ENCODE data around the gene IST1. TPM values are rescaled to one million over a fixed set of nuclear protein-coding genes. Genes with fewer than 3 reads are reported as not detected.
A peak's percentile ranks its signal among the peaks of the same experiment; 100 is the strongest.
"Not testable (repeated sequence)": the region's sequence is repeated elsewhere in the genome, so short reads cannot be mapped to it uniquely, and the experiment has no call there.

The IST1 gene
- total RNA-seq, 1 experiment from 2014 or later = 267 TPM

DNA sequence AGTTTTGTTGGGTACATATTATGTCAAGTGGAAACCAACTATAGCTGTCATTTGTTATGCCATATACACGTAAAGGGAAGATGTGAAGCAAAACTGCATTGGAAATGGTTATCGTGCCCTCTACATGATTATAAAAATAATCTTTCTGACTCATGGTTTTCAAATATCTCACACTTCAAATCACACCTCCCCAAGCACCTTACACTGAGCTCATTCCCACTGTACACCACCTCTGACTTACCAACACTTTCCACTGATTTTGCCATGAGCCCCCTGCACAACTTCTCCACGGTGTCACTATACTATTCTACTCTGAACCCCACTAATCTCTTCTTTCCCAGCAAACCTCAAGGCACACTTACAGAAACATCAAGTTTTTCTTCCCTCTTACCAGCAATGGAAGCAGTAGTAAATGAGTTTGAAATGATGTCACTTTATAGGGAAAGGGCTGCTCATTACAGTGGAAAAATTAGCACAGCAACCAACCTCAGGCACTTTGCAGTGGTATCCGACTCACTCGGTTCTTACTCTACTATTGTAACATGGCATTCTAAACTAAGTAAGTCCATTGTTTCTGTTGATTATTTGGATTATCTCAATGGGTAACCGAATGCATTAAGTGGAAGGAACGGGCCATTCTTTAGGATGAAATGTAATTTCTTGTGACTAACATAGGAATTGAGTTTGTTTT, 30.0 kb upstream of the IST1 start:
- H3K4me3 ChIP-seq (ENCODE audit: insufficient read depth, low read depth, low read length) = no peak overlapping the region
- no peaks in the 10 kb centered on the region for H3K27me3 ChIP-seq (ENCODE audit: control insufficient read depth, insufficient read depth, low read length)
- DNase-seq = no peak
- H3K36me3 ChIP-seq (replicated peaks; ENCODE audit: control insufficient read depth, insufficient read depth, low read length) = peaks cover 16% of the 10 kb centered on the region

DNA sequence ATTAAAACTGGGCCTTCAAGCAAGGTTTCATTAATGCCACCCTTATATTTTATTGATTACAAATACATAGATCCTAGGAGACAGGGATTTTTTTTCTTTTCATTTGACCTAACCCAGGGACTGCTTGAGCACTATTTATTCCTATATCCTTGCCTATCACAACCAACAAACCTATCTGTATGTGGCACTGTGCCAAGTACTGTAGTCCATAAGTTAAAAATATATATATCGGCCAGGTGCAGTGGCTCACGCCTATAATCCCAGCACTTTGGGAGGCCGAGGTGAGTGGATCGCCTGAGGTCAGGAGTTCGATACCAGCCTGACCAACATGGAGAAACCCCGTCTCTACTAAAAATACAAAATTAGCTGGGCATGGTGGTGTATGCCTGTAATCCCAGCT, 28.2 kb upstream of the IST1 start:
- not testable (repeated sequence) for H3K27me3 ChIP-seq (ENCODE audit: control insufficient read depth, insufficient read depth, low read length); DNase-seq; H3K4me3 ChIP-seq (ENCODE audit: insufficient read depth, low read depth, low read length); H3K36me3 ChIP-seq (replicated peaks; ENCODE audit: control insufficient read depth, insufficient read depth, low read length)

GRCh38 chr16:71867939-71868338, 27.4 kb upstream of the IST1 start:
- Histone ChIP-seq H3K27me3 (ENCODE audit: control insufficient read depth, insufficient read depth, low read length) (no peaks in the 10 kb centered on the region), H3K36me3 (replicated peaks; ENCODE audit: control insufficient read depth, insufficient read depth, low read length) (peaks cover 9% of the 10 kb centered on the region), H3K4me3 (ENCODE audit: insufficient read depth, low read depth, low read length) (no peak overlapping the region)
- DNase-seq = no peak

- Histone ChIP-seq H3K36me3 (replicated peaks; ENCODE audit: control insufficient read depth, insufficient read depth, low read length) (peaks cover 7% of the 10 kb centered on the region), H3K4me3 (ENCODE audit: insufficient read depth, low read depth, low read length) (no peak overlapping the region), H3K27me3 (ENCODE audit: control insufficient read depth, insufficient read depth, low read length) (no peaks in the 10 kb centered on the region)
- no peak for DNase-seq
Measured at GRCh38 chr16:71869089-71869488, 26.2 kb upstream of the IST1 start.

DNA sequence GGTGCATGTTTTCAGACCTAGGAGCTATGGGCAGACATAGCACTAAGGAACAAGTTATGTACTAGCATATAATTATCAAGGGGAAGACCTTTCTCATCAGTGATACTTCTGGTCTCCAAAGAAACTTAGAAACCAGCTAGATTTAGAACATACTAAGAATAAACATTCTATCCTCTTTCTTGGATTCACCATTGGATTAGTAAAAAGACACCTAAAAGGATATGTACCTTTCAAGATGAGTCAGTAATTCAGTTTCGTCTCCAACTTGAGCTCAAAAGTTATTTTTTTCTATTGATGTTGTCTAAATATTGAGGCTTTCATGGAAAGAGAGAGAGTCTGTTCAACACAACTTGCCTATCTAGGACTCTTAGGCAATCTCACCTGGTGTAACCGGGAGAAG, 24.5 kb upstream of the IST1 start:
- no peak overlapping the region for H3K4me3 ChIP-seq (ENCODE audit: insufficient read depth, low read depth, low read length)
- H3K27me3 ChIP-seq (ENCODE audit: control insufficient read depth, insufficient read depth, low read length) = no peaks in the 10 kb centered on the region
- DNase-seq = no peak
- peaks cover 6% of the 10 kb centered on the region for H3K36me3 ChIP-seq (replicated peaks; ENCODE audit: control insufficient read depth, insufficient read depth, low read length)

DNA sequence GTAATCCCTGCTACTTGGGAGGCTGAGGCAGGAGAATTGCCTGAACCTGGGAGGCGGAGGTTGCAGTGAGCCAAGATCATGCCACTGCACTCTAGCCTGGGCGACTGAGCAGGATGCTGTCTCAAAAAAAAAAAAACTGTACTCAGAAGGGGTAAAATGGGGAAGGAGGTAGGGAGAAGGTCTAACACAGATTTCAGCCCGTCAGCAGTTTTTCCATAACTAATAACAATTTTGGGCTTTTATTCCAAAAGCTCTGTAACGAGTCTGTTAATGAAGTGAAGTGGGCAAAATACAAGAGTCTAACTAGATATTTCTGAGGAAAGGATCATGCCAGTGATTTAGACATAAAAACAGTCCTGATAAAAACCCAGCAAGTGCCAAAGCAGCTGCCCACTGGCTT, 22.1 kb upstream of the IST1 start:
- H3K36me3 ChIP-seq (replicated peaks; ENCODE audit: control insufficient read depth, insufficient read depth, low read length) = peaks cover 5% of the 10 kb centered on the region
- no peaks in the 10 kb centered on the region for H3K27me3 ChIP-seq (ENCODE audit: control insufficient read depth, insufficient read depth, low read length)
- H3K4me3 ChIP-seq (ENCODE audit: insufficient read depth, low read depth, low read length) = no peak overlapping the region
- DNase-seq = no peak

GRCh38 chr16:71878911-71879310, 16.4 kb upstream of the IST1 start:
- Histone ChIP-seq H3K27me3 (ENCODE audit: control insufficient read depth, insufficient read depth, low read length) (no peaks in the 10 kb centered on the region), H3K36me3 (replicated peaks; ENCODE audit: control insufficient read depth, insufficient read depth, low read length) (peaks cover 14% of the 10 kb centered on the region), H3K4me3 (ENCODE audit: insufficient read depth, low read depth, low read length) (no peak overlapping the region)
- no peak for DNase-seq

GRCh38 chr16:71880176-71880575, 15.2 kb upstream of the IST1 start:
- H3K27me3 ChIP-seq (ENCODE audit: control insufficient read depth, insufficient read depth, low read length) = no peaks in the 10 kb centered on the region
- no peak for DNase-seq
- H3K36me3 ChIP-seq (replicated peaks; ENCODE audit: control insufficient read depth, insufficient read depth, low read length) = peaks cover 12% of the 10 kb centered on the region

DNA sequence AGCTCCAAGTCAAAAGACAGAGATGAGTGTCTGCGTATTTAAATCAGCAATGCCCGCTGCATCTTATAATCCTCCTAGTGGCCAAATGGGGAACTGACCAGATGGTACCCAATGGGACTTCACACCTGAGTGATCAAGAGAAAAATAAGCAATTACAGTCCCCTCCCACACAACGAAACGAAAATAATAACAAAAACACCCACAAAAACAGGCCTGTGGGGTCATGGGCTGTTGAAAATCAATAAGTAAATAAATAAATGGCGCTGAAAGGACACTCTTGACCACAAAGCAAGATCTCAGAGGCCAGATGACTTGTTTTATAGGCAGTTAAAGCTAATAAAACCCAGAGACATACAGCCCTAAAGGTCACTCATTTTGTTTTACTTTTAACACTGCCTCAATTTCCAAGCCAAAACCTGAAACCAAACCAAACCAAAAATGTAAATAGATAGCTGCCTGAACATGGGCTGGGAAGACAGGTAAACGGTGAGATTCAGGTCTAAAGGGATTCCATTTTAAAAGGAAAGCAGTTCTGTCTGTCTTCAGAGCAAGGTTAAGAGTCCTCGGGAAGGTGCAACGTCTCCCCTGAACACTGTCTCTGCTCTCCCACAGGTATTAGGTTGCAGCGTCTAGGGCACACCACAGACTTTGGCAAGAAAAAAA, 12.7 kb upstream of the IST1 start:
- Histone ChIP-seq H3K27me3 (ENCODE audit: control insufficient read depth, insufficient read depth, low read length) (no peaks in the 10 kb centered on the region), H3K36me3 (replicated peaks; ENCODE audit: control insufficient read depth, insufficient read depth, low read length) (peaks cover 9% of the 10 kb centered on the region), H3K4me3 (ENCODE audit: insufficient read depth, low read depth, low read length) (peak overlapping the region; percentile 79)
- peak; percentile 78 for DNase-seq

More at GRCh38 chr16:71880176-71880575, 15.2 kb upstream of the IST1 start:
- no peak overlapping the region for H3K4me3 ChIP-seq (ENCODE audit: insufficient read depth, low read depth, low read length)

DNA sequence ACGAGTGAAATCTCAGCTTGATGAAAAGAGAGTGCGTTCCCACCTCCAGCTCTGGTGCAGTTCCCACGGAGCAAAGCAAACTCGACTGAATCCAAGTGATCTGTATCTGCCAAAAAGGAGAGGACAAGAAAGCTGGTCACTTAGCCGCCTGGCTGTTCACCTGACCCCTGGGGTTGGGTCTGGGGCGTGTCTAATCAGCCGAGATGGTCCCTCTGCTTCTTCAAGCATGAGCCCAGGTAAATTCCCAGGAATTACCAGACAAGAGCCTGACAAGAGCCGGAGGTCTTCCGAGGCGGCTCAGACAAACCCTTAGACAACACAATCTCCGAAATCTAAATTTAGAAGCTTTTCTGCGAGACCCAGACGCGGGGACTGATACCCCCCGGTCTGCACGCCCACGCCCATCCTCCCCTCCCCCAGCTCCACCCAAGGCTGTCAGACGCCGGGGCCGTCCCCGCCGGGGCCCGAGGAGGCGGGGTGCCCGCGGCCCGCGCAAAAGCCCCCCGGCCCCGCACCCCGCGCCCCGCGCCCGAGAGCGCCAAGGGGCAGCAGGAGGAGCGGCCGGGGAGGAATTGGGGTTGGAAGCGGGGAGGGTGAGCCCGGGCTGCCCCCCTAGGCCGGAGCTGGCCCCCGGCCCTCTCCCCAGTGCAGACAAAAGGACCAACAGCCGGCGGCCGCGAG, 12.0 kb upstream of the IST1 start:
- Histone ChIP-seq H3K36me3 (replicated peaks; ENCODE audit: control insufficient read depth, insufficient read depth, low read length) (peaks cover 9% of the 10 kb centered on the region), H3K27me3 (ENCODE audit: control insufficient read depth, insufficient read depth, low read length) (no peaks in the 10 kb centered on the region), H3K4me3 (ENCODE audit: insufficient read depth, low read depth, low read length) (peak overlapping the region; percentile 79)
- DNase-seq = peak; percentile 77

GRCh38 chr16:71883849-71884638, 11.3 kb upstream of the IST1 start, which contains the start of gene ZNF821:
ZNF821 (minus strand) TSS chr16:71884182; CDS start chr16:71879946, 4,236 bp downstream.
- H3K36me3 ChIP-seq (replicated peaks; ENCODE audit: control insufficient read depth, insufficient read depth, low read length) = peaks cover 6% of the 10 kb centered on the region
- H3K27me3 ChIP-seq (ENCODE audit: control insufficient read depth, insufficient read depth, low read length) = no peaks in the 10 kb centered on the region
- peak within 1 kb of the TSS; percentile 79 for H3K4me3 ChIP-seq (ENCODE audit: insufficient read depth, low read depth, low read length)
- DNase-seq = peak; percentile 100

DNA sequence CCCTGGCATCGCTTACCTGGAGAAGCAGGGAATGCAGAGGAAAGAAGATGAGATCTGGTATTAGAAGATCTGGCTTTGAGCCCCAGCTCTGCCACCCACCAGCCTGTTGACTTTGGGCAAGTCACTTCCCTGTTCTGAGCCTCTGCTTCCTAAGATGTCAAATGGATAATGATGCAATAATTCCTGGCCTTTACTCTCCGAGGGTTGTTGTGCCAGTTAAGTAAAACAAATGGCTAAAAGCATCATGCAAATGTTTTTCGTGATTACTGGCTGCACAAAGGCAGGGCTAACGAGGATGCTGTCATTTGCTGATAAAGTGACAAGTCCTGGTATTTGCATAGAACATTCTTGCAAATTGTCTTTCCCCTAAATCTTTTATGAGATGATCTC, 10.1 kb upstream of the IST1 start:
- no peak overlapping the region for H3K4me3 ChIP-seq (ENCODE audit: insufficient read depth, low read depth, low read length)

DNA sequence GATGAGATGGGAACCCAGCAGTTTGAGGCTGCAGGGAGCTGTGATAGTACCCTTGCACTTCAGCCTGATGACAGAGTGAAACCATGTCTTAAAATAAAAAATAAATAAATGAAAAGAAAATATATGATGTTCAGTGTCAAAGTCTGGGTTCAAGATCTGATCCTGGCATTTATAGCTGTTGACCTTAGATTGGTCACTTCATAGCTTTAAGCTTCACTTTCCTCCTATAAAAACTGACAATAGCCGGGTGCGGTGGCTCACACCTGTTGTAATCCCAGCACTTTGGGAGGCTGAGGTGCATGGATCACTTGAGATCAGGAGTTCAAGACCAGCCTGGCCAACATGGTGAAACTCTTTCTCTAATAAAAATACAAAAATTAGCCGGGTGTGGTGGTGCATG, 6.2 kb upstream of the IST1 start:
- DNase-seq = no peak
- Histone ChIP-seq H3K27me3 (ENCODE audit: control insufficient read depth, insufficient read depth, low read length) (no peaks in the 10 kb centered on the region), H3K4me3 (ENCODE audit: insufficient read depth, low read depth, low read length) (no peak overlapping the region), H3K36me3 (replicated peaks; ENCODE audit: control insufficient read depth, insufficient read depth, low read length) (no peaks in the 10 kb centered on the region)

More for the DNA sequence above, 10.1 kb upstream of the IST1 start:
- DNase-seq = no peak
- peaks cover 3% of the 10 kb centered on the region; the same call in 1 of the 2 replicates for H3K36me3 ChIP-seq (replicated peaks; ENCODE audit: control insufficient read depth, insufficient read depth, low read length)
- H3K27me3 ChIP-seq (ENCODE audit: control insufficient read depth, insufficient read depth, low read length) = no peaks in the 10 kb centered on the region

DNA sequence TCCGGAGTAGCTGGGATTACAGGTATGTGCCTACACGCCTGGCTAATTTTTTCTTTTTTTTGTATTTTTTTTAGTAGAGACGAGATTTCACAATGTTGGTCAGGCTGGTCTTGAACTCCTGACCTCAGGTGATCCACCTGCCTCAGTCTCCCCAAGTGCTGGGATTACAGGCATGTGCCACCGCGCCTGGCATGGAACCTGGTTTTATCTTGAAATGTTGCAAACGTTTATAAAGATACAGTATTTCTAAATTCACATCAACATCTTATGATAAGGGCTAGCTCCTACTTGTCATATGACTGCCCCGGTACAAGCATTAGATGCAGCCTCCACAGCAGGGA, 1.5 kb upstream of the IST1 start:
- DNase-seq = no peak
- H3K27me3 ChIP-seq (ENCODE audit: control insufficient read depth, insufficient read depth, low read length) = no peaks in the 10 kb centered on the region
- H3K4me3 ChIP-seq (ENCODE audit: insufficient read depth, low read depth, low read length) = peak overlapping the region; percentile 100; the same call in 1 of the 2 replicates
- H3K36me3 ChIP-seq (replicated peaks; ENCODE audit: control insufficient read depth, insufficient read depth, low read length) = no peaks in the 10 kb centered on the region
